Activated gamma-delta T cell treated with anti-CD3 and anti-CD28 coated beads, Interleukin-2, amount 50 U/mL, for 16 hours (primary cell): ENCODE measurements around the gene COX10.
"Not testable (repeated sequence)": the region's sequence is repeated elsewhere in the genome, so short reads cannot be mapped to it uniquely, and the experiment has no call there.

Experiments used
- DNase-seq: peaks from one replicate; pipeline ENCODE4 v3.0.0-alpha.2; 2020; ENCODE audit warnings: low read depth

The COX10 gene

DNA sequence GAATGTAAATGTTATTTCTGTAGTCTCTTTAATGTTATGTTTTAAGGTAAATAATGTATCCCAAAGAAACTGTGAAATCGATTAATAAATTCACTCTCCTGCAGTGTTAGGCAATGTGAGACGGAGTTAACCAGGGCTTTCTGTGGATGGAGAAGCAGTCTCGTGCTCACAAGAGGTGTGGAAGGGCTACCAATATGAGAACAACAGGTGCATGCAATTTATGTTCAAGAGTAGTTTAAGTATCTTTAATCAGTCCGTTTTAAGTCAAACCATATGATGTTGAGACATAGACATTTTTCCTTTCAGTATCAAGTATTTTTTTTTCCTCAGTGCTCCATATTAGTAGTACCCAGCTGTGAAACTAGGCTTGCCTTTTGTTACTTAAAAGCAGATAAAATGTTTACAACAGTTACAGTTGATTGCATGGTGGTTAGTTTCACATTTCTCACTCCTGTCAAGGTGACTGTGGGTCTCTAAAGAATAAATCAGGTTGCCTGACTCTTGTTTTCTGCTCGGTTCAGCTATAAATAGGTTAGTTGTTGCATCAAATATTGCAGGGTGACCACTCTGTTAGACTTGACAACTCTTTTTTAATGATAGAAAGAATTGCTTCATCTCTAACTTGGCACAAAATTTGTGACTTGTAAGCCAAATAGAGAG is 54.4 kb downstream of the COX10 start:
- DNase-seq, result no peak

DNA sequence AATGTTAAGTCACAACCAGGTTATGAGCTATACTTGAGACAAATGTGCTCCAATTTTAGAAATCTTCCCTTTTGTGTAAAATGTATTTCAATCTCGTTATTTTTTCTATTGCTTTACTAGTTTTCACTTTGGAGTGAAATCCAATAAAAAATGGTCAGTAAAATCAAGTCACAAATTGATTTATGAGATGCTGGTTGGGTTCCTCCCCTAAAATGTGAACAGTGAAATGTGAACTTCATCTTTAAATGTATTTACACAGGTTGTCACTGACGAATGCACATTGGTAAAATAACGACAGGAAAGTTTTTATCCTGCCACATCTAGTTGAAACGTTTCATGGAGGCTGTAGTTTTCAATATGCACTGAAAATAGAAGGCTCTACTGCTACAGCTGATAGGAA is 55.5 kb downstream of the COX10 start:
- DNase-seq, result no peak

DNA sequence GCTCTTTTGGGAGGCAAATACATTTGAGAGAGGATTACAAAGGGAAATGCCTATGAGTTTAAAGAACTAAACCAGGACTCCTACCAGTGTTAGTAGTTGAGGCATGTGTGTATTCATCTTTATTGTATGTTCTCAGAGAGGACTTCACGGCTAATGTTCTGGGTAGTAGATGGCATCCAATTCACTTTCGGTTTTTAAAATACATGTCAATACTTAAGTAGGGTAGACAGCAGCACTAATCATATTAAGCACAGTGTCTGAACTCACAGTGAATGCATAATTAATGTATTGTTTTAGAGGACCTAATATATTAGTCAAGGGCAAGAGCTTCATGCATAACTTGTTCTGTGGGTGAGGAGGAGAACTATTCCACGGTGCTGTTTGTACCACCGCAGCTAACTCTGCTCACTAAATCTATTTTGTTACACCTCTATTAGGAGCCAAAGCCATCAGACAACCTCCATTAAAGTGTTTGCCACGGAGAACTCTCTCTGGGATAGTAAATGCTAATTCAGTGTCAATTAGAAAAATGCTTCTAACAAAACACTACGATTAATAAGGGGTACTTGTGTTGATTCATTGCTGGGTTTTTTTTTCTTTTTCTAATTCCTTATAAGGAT is 56.3 kb downstream of the COX10 start:
- no peak for DNase-seq

DNA sequence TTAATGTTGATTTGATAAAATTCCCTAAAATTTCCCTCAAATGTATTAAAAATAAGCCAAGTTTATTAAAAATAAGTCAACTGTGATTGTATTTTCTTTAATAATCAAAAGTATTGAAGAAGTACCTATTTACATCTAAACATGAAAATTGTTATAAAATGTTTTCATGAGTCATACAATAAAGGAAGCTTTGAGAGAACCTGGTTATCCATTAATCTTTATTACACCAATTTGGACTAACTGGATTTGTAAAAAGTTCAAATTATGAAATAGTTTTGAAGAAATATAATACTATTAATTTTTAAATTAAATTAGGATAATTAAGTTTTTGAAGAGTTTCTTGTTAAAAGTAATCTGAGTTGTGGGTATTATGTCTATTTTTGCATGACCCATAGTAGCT is 63.8 kb downstream of the COX10 start:
- DNase-seq, result no peak

DNA sequence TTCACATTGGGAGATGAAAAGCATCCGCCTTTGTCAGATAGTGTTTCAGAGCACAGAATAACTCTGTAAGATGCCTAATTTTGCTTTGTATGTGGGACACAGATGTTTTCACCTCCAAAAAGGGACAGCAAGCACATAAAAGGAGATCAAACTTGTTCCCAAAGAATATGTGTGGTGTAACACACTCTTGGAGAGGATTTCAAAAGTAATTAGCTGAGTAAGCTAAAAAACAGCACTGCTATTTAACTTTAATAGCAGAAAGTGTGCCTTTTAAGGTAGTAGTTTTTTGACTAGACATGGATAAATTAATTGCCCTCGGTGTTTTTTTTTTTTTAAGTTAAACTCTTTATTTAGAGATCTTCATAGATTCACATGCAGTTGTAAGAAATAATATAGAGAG is 65.2 kb downstream of the COX10 start:
- no peak for DNase-seq

DNA sequence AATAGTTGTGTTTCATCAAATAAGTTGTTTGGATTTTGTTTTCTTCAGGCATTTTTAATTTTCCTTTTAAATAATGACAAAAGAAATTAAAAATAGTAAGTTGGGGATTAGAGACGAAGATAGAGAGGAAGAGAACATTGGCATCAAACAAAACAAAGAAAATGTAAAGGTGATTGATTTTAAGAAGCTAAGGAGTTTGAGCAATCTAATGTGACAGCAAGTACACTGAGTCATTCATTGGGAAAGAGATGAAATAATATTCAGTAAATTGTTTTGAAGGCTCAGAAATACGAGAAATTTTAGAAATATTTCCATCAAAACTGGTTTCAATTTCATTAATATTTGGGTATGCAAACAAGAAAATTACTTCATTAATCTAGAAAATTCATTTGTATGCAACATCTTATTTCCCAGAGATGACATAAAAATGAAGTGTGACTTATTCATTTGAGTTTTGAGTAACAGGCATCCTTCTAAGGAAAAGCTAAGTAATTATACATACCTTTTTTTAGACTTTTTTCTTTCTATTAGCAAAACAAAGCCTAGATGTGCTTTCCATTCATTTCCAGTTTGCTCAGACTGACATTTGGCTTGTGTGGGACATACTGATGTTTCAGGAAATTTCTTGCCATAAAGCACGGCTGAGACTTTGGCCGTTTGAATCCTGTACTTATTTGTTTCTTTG is 66.7 kb downstream of the COX10 start:
- no peak for DNase-seq

DNA sequence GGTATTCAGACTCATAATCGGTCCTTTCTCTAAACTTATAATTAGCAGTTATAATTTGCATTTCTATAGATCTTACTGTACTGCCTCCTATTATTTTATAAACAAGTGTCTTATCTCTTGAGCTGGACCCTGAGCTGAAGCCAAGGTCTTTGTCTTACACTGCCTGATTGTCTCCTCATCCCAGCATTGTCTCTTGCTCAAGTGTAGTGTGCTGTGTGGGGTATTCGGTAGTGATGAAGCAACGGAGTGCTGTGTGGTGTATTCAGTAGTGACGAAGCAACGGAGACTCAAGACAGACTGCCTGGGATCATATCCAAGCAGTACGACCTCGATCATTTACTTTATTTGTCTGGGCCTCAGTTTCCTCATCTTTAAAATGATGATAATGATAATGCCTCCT is 69.3 kb downstream of the COX10 start:
- no peak for DNase-seq

DNA sequence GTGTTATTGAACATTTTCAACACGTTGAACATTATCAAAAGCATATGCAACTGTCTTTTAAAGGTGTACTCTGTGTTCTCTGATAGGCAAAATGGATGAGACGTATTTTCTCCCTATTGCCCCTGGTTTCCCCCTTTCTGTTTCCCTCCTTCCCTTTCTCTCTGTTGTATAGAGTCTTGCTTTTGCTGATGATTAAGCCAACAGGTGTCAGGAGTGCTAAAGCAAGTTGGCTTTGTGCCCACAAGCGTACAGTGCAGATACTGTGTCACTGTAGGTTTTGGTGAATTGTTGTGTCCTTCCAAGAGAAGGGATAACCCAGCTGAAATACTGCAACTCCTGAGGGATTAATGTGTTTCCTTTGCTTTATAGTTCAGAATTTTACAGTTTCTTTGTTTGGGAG is 74.4 kb downstream of the COX10 start:
- no peak for DNase-seq

DNA sequence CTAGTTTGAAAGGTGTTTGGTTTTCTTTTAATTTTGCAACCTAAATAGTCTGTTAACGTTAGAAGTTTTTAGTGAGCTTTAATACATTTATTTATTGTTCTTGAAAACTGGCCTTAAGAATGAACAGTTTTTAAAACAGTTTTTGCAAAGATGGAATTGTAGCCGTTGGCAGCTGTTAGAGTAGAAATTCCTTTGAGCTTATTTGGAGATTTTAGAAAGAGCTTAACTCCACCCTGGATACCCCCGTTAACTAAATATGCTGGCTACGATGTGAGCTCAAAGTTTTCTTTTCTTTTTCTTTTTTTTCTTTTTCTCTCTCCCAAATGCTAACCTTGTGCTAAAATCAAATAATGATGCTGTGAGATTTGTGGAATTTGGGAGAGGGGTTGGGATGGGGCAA is 75.2 kb downstream of the COX10 start:
- no peak for DNase-seq

DNA sequence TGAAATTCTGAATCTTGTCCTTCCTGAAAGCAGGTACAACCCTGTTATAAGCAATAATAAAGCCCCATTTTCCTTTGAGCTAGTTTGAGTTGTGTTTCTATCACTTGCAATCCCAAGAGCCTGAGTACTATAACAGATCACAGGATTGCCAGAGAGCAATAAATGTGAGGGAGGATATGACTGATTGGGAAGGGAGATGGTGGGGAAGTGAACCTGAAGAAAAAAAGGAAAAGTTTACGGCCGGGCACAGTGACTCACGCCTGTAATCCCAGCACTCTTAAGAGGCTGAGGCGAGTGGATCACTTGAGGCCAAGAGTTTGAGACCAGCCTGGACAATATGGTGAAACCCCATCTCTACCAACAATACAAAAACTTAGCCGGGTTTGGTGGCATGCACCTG is 80.4 kb downstream of the COX10 start:
- DNase-seq, result no peak

DNA sequence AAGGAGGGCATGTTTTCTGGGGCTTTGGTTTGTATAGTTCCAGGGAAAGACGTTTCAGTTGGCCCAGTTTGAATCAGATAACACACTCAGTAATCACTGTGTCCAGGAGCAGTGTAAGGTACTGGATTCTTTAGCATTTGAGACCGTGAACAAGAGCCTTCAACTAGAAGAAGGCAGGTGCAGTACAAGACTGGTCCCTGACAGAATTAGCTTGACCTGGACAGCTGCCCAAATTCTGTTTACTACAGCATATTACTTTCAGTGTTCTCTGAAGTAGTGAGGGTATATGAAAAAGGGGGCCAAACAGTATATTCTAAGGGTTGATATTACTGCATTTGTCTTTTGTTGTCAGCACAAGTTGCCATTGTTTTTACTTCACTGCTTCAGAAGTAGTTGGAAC is 81.3 kb downstream of the COX10 start:
- DNase-seq, result no peak

DNA sequence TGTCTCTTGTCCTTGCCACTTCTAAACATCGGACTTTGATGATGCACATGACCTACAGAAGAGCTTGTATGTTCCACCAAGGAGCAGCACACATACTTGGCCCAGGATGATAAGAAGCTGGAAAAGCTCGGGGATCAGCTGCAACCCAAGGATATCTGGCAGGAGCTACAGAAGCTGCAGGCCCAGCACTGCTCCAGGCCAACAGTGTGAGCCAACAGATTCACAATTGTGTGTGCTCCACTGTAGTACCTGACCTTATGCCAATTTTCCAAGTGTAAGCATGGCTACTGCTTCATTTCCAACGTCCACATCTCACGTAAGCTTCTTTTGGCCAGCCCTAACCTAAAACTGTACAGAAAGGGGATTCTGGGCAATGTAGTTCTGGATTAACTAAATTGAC is 83.4 kb downstream of the COX10 start:
- DNase-seq, result no peak

DNA sequence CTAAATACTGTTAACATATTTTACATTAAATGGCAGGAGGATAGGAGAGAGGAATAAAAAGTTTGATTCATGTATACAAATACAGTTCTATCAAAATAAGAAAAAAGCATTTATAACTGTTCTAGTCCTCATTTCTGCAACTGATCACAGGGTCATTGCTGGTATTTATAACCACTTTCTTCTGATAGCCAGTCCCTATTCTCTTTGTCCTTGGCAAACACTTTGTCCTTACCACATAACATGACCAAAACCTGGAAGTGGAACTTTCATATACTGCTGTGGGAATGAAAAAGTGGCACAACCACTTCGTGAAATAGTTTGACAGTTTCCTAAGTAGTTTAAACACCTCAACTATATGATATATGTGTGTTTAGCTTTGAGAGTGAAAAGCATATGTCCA is 84.1 kb downstream of the COX10 start:
- no peak for DNase-seq

DNA sequence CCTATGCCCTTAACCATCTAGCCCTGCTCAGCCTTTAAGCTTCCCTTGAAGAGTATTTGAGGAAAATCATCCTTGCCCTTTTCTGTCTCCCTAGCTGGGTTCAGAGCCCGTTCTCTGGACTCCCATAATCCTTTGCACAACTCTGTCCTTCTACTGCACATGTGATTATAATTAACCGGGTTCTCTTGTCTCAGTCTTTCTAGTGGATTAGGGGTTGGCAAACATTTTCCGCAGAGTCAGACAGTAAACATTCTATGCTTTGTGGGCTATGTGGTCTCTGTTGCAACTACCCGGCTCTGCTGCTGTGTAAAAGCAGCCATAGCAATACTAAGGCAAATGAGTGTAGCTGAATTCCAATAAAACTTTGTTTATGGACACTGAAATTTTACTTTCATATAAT is 87.4 kb downstream of the COX10 start:
- no peak for DNase-seq

DNA sequence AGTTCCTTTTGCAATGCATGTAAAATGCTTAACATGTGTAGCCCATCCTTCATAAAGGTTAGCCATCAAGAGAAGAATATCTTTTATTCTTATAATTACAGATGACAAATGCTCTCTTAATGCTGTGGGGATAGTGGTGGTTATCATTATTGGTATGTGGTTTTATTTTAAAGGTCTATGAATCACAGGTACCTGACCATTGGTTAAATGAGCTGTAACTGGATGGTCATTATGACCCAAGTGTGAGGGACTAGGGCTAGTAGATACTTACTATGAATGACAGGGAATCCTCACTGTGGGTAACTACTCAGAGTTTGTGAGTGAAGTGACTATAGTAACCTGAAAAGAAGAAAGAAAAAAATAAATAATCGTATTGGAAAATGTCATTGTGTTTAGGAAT is 88.5 kb downstream of the COX10 start:
- no peak for DNase-seq

DNA sequence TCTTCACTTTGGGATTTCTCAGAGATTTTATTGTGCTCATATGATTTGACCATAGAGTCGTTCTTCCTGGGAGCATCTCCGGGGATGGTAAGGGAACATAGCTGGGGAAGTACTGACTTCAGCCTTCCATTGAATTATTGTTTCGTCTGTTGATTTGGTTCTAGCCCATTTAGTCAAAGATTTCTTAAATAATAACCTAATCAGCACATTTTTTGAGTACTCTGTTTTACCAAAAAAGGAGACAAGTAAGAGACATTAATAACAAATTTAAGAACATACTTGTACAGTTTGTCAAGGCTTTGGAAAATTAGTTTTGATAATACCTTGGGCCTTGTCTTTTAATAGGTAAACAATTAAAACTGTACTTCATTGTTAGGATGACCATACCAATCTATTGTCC is 89.4 kb downstream of the COX10 start:
- no peak for DNase-seq

DNA sequence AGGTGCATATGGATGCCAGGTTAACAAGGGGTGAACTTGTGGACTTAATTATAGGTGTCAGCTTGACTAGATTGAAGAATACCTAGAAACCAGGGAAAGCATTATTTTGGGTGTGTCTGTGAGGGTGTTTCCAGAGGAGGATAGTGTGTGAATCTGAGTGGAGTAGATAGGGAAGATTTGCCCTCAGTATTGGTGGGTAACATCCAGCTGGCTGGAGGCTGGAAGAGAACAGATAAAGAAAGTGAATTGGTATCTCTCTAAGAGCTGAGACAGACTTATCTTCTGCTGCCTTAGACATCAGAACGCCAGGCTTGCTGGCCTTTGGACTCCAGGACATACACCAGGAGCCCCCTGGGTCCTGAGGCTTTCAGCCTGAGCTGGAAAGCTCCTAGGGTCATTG is 92.1 kb downstream of the COX10 start:
- no peak for DNase-seq

DNA sequence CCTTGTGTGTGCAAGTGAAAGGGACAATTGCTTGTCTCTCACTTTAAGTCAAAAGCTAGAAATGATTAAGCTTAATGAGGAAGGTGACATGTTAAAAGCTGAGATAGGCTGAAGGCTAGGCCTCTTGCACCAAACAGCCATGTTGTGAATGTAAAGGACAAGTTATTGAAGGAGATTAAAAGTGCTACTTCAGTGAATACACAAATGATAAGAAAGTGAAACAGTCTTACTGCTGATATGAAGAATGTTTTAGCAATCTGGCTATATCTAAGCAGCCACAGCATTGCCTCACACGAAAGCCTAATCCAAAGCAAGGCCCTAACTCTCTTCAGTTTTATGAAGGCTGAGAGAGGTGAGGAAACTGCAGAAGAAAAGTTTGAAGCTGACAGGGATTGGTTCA is 96.3 kb downstream of the COX10 start:
- no peak for DNase-seq

DNA sequence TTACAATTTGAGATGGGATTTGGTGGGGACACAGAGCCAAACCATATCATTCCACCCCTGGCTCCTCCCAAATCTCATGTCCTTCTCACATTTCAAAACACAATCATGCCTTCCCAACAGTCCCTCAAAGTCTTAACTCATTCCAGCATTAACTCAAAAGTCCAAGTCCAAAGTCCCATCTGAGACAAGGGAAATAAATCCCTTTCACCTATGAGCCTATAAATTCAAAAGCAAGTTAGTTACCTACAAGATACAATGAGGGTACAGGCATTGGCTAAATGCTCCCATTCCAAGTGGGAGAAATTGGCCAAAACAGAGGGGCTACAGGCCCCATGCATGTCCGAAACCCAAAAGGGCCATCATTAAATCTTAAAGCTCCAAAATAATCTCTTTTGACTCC is 98.5 kb downstream of the COX10 start:
- DNase-seq, result not testable (repeated sequence)

DNA sequence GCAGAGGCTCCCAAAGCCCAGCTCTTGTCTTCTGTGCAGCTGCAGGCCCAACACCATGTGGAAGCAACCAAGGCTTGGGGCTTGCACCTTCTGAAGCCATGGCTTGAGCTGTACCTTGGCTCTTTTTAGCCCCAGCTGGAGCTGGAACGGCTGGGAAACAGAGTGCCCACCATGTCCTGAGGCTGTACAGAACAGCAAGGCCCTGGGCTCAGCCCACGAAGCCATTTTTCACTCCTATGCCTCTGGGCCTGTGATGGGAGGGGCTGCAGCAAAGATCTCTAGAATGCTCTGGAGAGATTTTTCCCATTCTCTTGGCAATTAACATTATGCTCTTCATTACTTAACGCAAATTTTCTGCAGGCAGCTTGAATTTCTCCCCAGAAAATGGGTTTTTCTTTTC is 99.3 kb downstream of the COX10 start:
- DNase-seq, result no peak

DNA sequence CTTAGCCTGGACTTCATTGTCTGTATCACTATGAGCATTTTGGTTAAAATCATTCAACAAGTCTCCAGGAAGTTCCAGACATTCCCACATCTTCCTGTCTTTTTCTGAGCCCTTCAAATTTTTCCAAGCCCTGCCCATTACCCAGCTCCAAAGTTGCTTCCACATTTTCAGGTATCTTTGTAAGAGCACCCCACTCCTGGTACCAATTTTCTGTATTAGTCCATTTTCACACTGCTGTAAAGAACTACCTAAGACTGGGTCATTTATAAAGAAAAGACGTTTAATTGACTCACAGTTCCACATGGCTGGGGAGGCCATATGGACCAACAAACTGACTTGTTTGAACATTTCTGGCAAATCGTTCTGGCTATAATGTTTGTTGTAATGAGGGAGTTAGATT is 100.0 kb downstream of the COX10 start:
- DNase-seq, result no peak

DNA sequence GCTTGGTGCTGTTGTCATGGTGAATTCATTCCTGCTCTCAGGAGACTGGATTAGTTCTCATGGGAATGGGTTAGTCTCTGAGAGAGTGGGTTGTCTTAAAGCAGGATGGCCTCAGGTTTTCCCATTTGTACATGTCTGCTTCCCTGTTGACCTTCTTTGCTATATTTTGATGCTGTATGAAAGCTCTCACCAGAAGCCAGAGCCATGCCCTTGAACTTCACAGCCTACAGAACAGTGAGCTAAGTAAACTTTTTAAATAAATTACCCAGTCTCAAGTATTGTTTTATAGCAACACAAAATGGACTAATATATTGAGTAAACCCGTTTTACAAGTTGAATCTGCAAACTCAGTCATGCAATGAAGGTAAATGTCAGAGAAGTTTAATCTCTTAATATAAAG is 100.6 kb downstream of the COX10 start:
- no peak for DNase-seq

DNA sequence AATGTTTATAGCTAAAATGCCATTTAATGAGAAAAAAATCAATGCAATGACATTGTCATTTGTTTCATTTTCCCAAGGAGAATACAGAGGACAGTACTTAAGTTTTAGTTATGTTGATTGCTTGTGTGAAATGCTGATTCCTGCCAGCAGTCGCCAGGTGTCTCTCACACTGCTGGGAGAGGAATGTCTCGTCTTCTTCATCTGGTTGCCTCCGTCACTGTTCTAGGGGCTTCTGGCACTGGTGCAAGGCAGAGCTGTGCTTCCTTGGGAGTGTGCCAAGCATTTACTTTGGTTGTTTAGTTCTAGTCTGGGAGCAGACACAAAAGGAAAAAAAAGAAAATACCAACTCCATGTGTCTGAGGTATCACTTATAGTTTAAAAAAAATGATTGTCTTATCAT is 107.7 kb downstream of the COX10 start:
- not testable (repeated sequence) for DNase-seq

DNA sequence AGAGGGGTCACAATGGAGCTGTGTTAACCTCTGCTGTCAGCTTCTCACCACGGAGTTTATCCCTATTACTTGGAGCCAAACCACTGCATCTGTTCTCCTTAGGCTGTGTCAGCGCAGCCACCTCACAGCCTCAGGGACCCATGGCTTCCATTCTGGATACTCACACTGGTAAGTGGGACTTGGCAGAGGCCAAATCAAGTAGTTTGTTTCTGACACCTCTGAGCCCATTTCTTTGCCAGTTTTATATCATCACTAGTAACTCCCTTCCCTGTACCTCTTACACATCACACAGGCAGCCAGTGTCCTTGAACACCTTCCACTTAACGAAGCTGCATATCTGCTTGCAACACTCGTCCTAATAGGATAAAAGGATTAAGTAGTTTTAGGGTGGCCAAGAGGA is 108.5 kb downstream of the COX10 start:
- not testable (repeated sequence) for DNase-seq
